H54 (cell line): ENCODE data around the gene PIBF1.

Experiments used
- DNase-seq: peaks from one replicate; pipeline ENCODE4 v3.0.0; 2011; ENCODE audit warnings: low spot score, mixed read lengths; ENCODE audit not compliant: insufficient read length
- FAIRE-seq: peaks from 3 replicates; lab custom pipeline; 2011; peaks lifted over from hg19 to GRCh38; lab: Jason Lieb, UNC
- POLR2A ChIP-seq: IDR thresholded peaks from 2 replicates; pipeline ENCODE4 v1.6.1; 2011; ENCODE audit warnings: low read depth, mild to moderate bottlenecking, low read length

The PIBF1 gene

GRCh38 chr13:72983085-72983768 lies 201.3 kb downstream of the PIBF1 start:
- DNase-seq (no peak), FAIRE-seq (peak; percentile 72)
- TF ChIP-seq POLR2A = no peak

DNA sequence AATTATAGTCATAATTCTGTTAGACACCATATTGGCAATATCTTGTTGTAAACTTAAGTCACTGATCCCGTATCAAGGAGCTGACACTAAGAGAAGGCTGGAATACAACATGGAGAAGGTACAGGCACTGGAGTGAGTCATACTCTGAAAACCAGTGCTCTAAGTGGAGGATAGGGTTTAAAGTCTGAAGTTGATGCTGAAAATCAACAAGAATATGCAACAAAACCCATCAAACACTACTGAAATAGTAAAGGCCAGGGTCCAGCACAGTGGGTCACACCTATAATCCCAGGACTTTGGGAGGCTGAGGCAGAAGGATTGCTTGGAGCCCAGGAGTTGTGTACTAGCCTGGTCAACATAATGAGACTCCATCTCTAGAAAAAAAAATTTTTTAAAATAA lies 203.7 kb downstream of the PIBF1 start:
- FAIRE-seq (no peak), DNase-seq (no peak)
- no peak for TF ChIP-seq POLR2A

DNA sequence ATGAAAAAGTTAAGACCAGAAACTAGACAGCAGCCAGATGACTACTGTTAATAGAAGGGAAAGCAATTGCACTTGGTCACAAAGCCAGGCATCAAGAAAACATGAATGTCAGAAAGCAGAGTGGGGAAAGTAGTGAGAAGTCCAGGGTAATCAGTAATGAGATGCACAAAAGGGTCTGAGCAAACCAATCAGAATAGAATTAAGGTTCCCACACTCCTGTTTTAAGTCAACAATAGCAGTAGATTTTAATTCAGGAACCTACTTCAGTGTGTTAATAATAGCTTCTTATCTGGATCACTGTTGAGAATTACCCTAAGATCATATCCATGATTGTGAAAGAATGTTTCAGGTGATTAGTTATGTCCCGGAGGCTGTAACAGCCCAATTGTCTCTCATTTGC lies 204.3 kb downstream of the PIBF1 start:
- no peak for DNase-seq
- TF ChIP-seq POLR2A = no peak
- peak; percentile 15 for FAIRE-seq

- DNase-seq (no peak), FAIRE-seq (no peak)
- TF ChIP-seq POLR2A = no peak
These were observed 209.0 kb downstream of the PIBF1 start for GRCh38 chr13:72990953-72991352.

DNA sequence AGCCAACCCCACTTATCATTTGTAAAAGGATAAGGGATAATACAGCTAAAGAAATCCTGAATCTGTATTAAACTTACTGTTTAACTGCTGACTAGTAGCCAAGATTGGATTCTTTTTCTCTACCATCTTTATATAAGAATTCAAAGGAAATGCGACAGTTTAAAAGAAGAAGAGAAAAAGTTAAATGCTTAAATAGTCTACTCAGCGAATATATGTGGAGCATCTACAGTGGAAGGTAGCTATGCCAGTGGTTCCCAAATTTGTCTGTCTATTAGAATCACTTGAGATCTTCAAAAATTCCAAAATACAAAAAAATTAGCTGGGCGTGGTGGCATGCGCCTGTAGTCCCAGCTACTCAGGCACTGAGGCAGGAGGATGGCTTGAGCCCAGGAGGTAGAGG lies 216.1 kb downstream of the PIBF1 start:
- FAIRE-seq (no peak), DNase-seq (no peak)
- TF ChIP-seq POLR2A = no peak

- no peak for TF ChIP-seq POLR2A
These were observed 218.2 kb downstream of the PIBF1 start for GRCh38 chr13:73000027-73000674.

GRCh38 chr13:73001971-73002370 lies 220.0 kb downstream of the PIBF1 start:
- no peak for FAIRE-seq
- no peak for DNase-seq
- no peak for TF ChIP-seq POLR2A

More at GRCh38 chr13:73000027-73000674, 218.2 kb downstream of the PIBF1 start:
- DNase-seq (no peak), FAIRE-seq (no peak)

GRCh38 chr13:73011751-73012150 lies 229.8 kb downstream of the PIBF1 start:
- no peak for DNase-seq
- FAIRE-seq = no peak
- TF ChIP-seq POLR2A = no peak

DNA sequence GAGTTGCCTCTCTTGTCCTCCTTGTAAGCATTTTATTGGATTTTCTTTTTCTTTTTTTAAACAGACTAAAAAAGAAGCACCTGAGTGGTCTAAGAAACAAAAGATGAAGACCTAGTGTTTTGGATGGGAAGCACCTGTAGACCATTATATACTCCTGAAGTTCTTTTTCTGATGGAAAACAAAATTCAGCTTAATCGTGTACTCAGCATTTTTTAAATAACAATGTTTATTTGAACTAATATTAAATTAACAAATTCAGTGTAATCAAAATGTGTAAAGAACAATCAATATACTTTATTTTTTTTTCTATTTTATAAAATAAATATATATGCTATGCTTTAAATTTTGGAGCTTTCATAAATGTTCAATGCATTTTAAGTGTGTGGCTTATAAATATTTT lies 233.9 kb downstream of the PIBF1 start:
- no peak for TF ChIP-seq POLR2A
- no peak for FAIRE-seq
- DNase-seq = no peak

DNA sequence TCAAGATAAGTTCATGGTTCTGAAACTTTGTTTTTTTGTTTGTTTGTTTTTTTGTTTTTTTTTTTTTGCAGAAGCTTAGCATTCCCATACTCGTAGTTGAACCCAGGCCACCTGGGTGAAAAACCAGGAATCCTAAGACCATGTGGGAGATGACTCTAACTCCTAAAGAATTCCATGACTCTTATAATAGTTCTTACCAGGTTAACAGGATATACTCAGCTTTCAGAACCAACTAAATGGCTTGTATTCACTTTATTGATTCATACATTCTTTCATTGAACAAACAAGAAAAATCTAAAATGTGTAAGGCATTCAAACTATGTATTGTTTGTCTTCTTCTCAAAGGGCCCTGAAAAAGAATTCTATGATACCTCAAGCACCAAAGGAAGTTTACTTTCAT lies 236.4 kb downstream of the PIBF1 start:
- no peak for FAIRE-seq
- no peak for TF ChIP-seq POLR2A
- DNase-seq = no peak

- DNase-seq (no peak), FAIRE-seq (peak; percentile 45)
These were observed 243.5 kb downstream of the PIBF1 start for GRCh38 chr13:73025217-73026012.

DNA sequence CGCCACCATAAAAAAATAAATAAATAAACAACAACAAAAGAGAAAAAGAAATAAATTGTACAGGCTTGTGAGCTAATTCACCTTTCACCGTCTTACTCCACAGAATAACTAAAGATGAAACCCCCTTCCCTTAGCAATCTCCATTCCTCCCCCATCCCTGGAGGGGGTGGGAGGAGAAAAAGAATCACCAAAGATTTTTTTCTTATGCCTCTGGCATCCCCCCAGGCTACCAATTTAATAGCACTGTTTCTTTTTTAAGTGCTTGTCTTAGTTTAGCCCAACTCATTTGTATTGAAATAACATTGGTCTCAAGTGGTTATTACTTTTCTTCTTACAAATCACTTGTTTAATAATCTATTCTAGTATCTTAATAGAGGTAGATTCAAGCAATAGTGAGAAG lies 253.0 kb downstream of the PIBF1 start:
- FAIRE-seq (no peak), DNase-seq (no peak)
- TF ChIP-seq POLR2A = no peak

More at GRCh38 chr13:73025217-73026012, 243.5 kb downstream of the PIBF1 start:
- TF ChIP-seq POLR2A = no peak

DNA sequence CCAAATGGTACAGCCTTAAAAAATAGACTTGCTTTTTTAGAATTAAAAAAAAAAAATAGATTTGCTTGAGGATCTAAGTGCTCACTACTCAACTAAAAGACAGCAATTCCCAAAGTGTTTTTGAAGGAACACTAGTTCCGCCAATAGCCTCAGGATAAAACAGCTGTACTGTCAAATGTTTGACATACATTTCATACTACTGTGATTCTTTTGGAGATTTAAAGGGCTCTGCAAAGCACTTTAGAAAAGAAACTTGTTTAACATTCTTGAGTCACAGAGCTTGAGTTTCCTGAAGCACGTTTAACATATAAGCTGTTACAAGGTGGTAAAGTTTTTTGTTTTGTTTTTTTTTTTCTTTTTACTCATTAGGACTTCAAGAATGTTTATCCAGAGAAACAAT lies 253.7 kb downstream of the PIBF1 start:
- FAIRE-seq (no peak), DNase-seq (no peak)
- TF ChIP-seq POLR2A = no peak

DNA sequence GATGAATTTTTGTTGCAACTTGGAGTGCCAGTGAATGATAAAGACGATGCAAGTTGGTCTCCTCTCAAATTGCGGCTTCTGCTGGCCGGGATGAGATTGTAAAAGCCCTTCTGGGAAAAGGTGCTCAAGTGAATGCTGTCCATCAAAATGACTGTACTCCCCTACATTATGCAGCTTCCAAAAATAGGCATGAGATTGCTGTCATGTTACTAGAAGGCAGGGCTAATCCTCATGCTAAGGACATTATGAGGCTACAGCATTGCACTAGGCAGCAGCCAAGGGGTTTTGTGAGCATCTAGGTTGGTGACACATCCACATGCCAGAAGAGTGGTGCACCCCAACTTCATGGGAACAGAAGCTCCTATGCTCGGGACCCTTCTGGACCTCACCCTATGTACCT lies 254.6 kb downstream of the PIBF1 start:
- FAIRE-seq = no peak
- no peak for TF ChIP-seq POLR2A
- DNase-seq = no peak
